Measurements from ENCODE around the gene PLCB2.

PLCB2 gene

DNA sequence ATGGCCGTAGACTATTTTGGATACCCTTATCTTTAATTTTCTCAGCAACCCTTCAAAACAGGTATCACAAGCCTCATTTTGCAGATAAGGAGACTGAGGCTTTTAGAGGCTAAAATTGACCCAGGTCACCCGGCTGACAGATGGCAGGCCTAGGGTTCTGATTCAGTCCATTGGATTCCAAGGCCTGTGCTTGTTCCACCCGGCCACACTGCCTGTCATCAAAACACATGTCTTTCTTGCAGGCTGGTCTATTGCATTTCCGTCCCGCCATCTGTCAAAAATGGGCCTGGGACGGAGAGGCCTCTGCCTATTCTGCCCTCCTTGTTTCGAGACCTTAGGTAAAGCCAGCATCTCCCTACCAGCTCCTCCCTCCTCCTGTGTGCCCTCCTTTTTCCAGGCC lies 23.9 kb upstream of the PLCB2 start:
- H3K4me3 ChIP-seq (ENCODE audit: low read depth, low read length): no peak overlapping the region
- in situ Hi-C loops (cut with HindIII; ENCODE audit: low sequenced_read_pairs): no loop called here
- TF ChIP-seq, protein P1, sequence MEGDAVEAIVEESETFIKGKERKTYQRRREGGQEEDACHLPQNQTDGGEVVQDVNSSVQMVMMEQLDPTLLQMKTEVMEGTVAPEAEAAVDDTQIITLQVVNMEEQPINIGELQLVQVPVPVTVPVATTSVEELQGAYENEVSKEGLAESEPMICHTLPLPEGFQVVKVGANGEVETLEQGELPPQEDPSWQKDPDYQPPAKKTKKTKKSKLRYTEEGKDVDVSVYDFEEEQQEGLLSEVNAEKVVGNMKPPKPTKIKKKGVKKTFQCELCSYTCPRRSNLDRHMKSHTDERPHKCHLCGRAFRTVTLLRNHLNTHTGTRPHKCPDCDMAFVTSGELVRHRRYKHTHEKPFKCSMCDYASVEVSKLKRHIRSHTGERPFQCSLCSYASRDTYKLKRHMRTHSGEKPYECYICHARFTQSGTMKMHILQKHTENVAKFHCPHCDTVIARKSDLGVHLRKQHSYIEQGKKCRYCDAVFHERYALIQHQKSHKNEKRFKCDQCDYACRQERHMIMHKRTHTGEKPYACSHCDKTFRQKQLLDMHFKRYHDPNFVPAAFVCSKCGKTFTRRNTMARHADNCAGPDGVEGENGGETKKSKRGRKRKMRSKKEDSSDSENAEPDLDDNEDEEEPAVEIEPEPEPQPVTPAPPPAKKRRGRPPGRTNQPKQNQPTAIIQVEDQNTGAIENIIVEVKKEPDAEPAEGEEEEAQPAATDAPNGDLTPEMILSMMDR (IDR thresholded peaks at IDR 0.05; ENCODE audit: low read depth, low read length): no peak
- no peak for DNase-seq (ENCODE audit: low read depth, low spot score)

DNA sequence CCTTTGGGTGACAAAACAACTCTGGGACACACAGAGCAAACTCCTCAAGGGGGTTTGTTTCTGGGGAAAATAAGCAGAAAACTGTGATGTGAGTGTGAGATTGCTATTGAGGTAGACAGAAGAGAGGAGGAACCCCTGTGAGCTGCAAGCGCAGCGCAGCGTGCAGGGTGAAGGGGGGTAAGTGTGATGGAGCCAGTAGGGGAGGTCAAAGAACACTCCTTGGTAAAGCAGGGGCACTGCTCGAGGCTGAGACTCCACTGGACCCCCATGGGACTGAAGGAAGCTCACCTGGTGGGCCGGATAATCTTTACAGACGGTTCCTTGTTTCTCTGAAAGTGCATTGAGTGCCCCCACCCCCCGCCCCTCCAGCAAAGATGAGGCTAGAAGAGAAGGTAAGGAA lies 23.3 kb upstream of the PLCB2 start:
- H3K4me3 ChIP-seq (ENCODE audit: low read depth, low read length): no peak overlapping the region
- in situ Hi-C loops (cut with HindIII; ENCODE audit: low sequenced_read_pairs): no loop called here
- TF ChIP-seq, protein P1 (IDR thresholded peaks at IDR 0.05; ENCODE audit: low read depth, low read length): no peak
- DNase-seq (ENCODE audit: low read depth, low spot score): no peak

DNA sequence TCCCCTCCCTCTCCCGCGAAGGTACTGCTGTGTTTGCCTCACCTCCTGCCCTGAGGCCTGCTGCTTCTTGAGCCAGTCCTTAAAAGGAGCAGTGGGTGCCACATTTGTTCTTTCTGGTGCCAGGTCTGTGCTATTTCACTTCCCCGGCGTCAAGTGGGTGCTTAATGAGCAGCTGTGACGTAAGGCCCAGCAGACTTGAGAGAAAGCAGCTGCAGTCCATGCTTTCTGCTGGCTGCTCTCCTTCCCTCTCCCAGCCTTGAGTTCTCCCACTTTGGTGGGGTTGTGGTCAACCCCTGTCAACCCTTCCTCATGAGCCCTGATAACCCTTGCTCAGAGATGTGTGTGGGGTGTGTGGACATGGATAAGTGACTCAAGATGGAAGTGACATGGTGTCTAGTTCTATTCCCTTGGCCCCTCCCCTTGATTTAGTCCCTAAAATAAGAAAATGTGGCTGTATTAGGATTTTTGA lies 22.7 kb upstream of the PLCB2 start:
- DNase-seq (ENCODE audit: low read depth, low spot score): no peak
- in situ Hi-C loops (cut with HindIII; ENCODE audit: low sequenced_read_pairs): no loop called here

DNA sequence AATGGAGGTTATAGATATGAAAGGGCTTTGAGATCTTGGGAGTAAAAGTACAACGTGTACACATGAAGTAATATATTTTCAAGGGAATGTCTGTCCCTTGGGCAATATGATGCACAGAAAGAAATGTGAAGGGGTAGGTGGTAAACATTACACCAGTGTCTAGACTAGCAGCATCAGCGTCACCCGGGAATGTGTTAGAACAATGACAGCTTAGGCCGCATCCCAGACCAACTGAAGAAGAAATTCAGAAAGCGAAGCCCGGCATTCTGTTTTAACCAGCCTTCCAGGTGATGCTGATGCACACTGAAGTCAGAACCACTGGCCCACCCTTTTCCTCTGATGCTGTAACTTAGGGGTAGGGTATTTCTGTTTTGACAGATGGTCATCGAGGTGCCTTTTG lies 22.1 kb upstream of the PLCB2 start:
- in situ Hi-C loops (cut with HindIII; ENCODE audit: low sequenced_read_pairs): no loop called here
- DNase-seq (ENCODE audit: low read depth, low spot score): no peak
- H3K4me3 ChIP-seq (ENCODE audit: low read depth, low read length): no peak overlapping the region
- TF ChIP-seq, protein P1 (IDR thresholded peaks at IDR 0.05; ENCODE audit: low read depth, low read length): no peak

More for the DNA sequence above, 22.7 kb upstream of the PLCB2 start:
- no peak overlapping the region for H3K4me3 ChIP-seq (ENCODE audit: low read depth, low read length)
- TF ChIP-seq, protein P1 (IDR thresholded peaks at IDR 0.05; ENCODE audit: low read depth, low read length): no peak

DNA sequence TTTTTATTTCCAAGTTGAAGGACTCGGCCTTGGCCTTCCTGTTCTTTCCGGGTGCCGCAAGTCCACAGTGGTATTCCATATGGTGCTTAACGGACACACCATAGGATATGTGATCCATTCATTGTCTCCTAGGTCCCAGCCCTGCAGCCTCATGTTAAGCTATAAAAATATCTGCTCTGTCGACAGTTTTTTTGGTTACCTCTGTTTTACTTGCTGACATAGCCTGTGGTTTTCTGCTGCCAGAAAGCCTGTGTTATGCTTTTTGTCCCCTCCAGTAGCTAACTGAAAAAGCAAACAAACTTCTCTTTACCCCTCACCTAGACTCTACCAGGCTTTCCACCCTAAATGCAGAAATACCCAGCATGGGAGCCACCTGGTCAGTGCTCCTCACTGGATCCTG lies 21.0 kb upstream of the PLCB2 start:
- in situ Hi-C loops (cut with HindIII; ENCODE audit: low sequenced_read_pairs): no loop called here
- no peak overlapping the region for H3K4me3 ChIP-seq (ENCODE audit: low read depth, low read length)
- TF ChIP-seq, protein P1 (IDR thresholded peaks at IDR 0.05; ENCODE audit: low read depth, low read length): no peak
- DNase-seq (ENCODE audit: low read depth, low spot score): no peak

DNA sequence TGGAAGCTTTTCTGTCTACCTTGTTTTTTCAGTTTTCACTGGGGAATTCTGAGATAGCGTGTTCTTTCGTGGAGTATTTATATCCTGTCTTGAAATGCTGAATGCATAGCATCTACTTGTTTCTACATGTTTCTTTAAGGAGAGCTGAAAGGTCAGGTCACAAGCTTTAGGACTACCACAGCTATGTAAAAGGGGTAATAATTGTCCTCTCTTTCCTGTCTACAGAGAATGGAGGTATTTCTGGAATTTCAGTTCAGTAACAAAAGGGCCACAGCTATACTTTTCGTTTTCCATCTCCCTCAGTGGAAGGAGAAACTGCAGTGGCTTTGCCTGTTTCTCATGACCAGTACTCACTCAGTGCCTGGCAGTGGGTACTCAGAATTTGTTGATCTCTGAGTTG lies 20.4 kb upstream of the PLCB2 start:
- in situ Hi-C loops (cut with HindIII; ENCODE audit: low sequenced_read_pairs): no loop called here
- DNase-seq (ENCODE audit: low read depth, low spot score): peak; percentile 46
- TF ChIP-seq, protein P1 (IDR thresholded peaks at IDR 0.05; ENCODE audit: low read depth, low read length): no peak
- H3K4me3 ChIP-seq (ENCODE audit: low read depth, low read length): no peak overlapping the region

DNA sequence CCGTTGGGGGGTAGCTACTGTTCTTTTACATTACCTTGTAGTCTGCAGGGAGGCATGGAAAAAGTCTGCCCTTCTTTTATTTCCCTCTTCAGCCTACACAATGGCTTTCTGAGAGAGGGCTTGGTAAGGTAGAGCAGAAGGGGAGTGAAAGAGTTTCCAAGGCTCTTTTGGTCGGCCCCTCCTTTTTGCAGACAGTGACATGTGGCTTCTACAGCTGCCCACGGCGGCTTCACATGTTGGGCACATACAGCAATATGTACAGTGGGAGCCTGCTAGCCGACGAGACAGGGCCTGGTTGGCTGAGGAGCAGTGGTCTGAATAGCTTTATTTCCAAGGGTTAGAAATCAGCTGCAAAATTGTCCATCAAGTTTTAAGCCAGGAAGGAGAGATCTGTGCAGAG lies 19.7 kb upstream of the PLCB2 start:
- H3K4me3 ChIP-seq (ENCODE audit: low read depth, low read length): no peak overlapping the region
- TF ChIP-seq, protein P1 (IDR thresholded peaks at IDR 0.05; ENCODE audit: low read depth, low read length): no peak
- in situ Hi-C loops (cut with HindIII; ENCODE audit: low sequenced_read_pairs): no loop called here
- no peak for DNase-seq (ENCODE audit: low read depth, low spot score)

Measured in astrocyte of the spinal cord (primary cell).